Stromal cell of bone marrow (primary cell): ENCODE data around the gene KAT2B.
A peak's percentile ranks its signal among the peaks of the same experiment; 100 is the strongest.

Experiments used
- DNase-seq: peaks from one replicate; pipeline ENCODE4 v3.0.0-alpha.2; 2012; ENCODE audit warnings: low read depth

KAT2B gene

GRCh38 chr3:20064796-20065564, 24.7 kb downstream of the KAT2B start:
- DNase-seq, result no peak

GRCh38 chr3:20066079-20066478, 25.8 kb downstream of the KAT2B start:
- no peak for DNase-seq

GRCh38 chr3:20066850-20067617, 26.8 kb downstream of the KAT2B start:
- DNase-seq, result peak; percentile 33

- DNase-seq, result no peak
Observed at GRCh38 chr3:20068512-20069177, 28.4 kb downstream of the KAT2B start.

- no peak for DNase-seq
Observed at GRCh38 chr3:20069178-20069532, 28.9 kb downstream of the KAT2B start.

GRCh38 chr3:20071175-20071574, 30.9 kb downstream of the KAT2B start:
- DNase-seq, result no peak

GRCh38 chr3:20072422-20072821, 32.2 kb downstream of the KAT2B start:
- no peak for DNase-seq

- no peak for DNase-seq
Observed at GRCh38 chr3:20073068-20073467, 32.8 kb downstream of the KAT2B start.

- DNase-seq, result no peak
Observed at GRCh38 chr3:20073683-20074082, 33.4 kb downstream of the KAT2B start.

- peak; percentile 70 for DNase-seq
Observed at GRCh38 chr3:20074226-20075063, 34.2 kb downstream of the KAT2B start.

GRCh38 chr3:20075197-20075596, 35.0 kb downstream of the KAT2B start:
- DNase-seq, result no peak

- DNase-seq, result no peak
Observed at GRCh38 chr3:20076296-20076997, 36.2 kb downstream of the KAT2B start.

GRCh38 chr3:20077068-20077467, 36.8 kb downstream of the KAT2B start:
- no peak for DNase-seq

GRCh38 chr3:20078194-20078714, 38.0 kb downstream of the KAT2B start:
- no peak for DNase-seq

GRCh38 chr3:20079621-20080020, 39.4 kb downstream of the KAT2B start:
- no peak for DNase-seq

- DNase-seq, result no peak
Observed at GRCh38 chr3:20080956-20081554, 40.8 kb downstream of the KAT2B start.

- no peak for DNase-seq
Observed at GRCh38 chr3:20083253-20083652, 43.0 kb downstream of the KAT2B start.

GRCh38 chr3:20083953-20084352, 43.7 kb downstream of the KAT2B start:
- DNase-seq, result no peak

GRCh38 chr3:20091331-20092047, 51.2 kb downstream of the KAT2B start:
- DNase-seq, result no peak

- DNase-seq, result no peak
Observed at GRCh38 chr3:20095470-20095869, 55.2 kb downstream of the KAT2B start.
